ENCODE data around the gene ROR2. TPM values are rescaled to one million over a fixed set of nuclear protein-coding genes. Genes with fewer than 3 reads are reported as not detected.

The ROR2 gene
- total RNA-seq, 4 donors from 2014 or later, result 4.2 to 23.2 (median 11.2) TPM

DNA sequence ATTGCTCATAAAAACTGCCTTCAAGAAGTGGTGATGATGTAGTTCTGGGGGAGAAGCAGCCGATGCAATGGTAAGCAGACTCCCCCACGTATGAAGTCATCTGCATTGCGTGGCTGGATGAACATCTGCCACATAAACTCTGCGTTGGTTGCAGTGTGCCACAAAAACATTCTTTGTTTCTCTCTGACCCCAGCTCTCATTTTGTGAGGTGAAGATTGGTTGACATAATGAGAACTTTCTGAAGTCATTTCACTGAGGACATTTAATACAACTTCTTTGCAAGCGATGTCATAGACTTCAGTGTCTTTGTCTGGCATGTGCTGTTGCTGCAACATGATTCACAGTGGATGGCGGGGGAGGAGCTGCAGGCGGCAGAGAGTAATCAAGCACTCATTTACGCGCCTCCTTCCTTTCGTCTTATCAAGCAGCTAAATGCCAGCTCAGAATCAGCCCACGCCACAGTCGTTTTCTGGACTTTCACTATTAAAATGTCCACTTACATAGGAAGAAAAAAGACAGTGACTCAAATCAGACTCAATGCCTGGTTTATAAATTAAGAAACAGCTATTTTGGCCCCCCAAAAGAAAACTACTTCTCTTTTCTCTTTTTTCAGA is 434.8 kb downstream of the ROR2 start:
- H3K9me3 ChIP-seq, result no peaks in the 10 kb centered on the region
- DNase-seq, result no peak
- H3K4me3 ChIP-seq, result peak overlapping the region in 1 of 4 donors; percentile 16
- no peak overlapping the region for H3K27ac ChIP-seq
- intact Hi-C loops (cut with DNase I; ENCODE audit: low total_unique reads), result no loop called here
- in situ Hi-C loops (cut with MboI; ENCODE audit: low pct_ligation_motif_present in 1 of 4, low pct_unique_long_range_greater_than_20kb in 1 of 4, low sequenced_read_pairs in 3 of 4), result no loop called here
- no peaks in the 10 kb centered on the region for H3K36me3 ChIP-seq
- no peaks in the 10 kb centered on the region for H3K4me1 ChIP-seq
- no peak for TF ChIP-seq EP300 (IDR thresholded peaks at IDR 0.05; ENCODE audit: low read depth)
- TF ChIP-seq, protein P1, sequence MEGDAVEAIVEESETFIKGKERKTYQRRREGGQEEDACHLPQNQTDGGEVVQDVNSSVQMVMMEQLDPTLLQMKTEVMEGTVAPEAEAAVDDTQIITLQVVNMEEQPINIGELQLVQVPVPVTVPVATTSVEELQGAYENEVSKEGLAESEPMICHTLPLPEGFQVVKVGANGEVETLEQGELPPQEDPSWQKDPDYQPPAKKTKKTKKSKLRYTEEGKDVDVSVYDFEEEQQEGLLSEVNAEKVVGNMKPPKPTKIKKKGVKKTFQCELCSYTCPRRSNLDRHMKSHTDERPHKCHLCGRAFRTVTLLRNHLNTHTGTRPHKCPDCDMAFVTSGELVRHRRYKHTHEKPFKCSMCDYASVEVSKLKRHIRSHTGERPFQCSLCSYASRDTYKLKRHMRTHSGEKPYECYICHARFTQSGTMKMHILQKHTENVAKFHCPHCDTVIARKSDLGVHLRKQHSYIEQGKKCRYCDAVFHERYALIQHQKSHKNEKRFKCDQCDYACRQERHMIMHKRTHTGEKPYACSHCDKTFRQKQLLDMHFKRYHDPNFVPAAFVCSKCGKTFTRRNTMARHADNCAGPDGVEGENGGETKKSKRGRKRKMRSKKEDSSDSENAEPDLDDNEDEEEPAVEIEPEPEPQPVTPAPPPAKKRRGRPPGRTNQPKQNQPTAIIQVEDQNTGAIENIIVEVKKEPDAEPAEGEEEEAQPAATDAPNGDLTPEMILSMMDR (IDR thresholded peaks at IDR 0.05), result no peak
- no peaks in the 10 kb centered on the region for H3K27me3 ChIP-seq
- 41 to 44% methylated on average over 6 to 12 of the region's 12 CpGs for WGBS, 2 donors (ENCODE audit: low coverage in 1 of 2)

Small RNA genes lying within 50 kb of the gene (small RNA-seq; reads per million reads assigned to genes)
- 0 reads per million in 4 donors for gene MIR3910-1

Other genes starting within 250 kb of the ROR2 start
- gene SPTLC1, start 165.2 kb upstream of the ROR2 start, total RNA-seq, result 100 to 1,000 TPM in 3 of 4 donors, 10 to 100 TPM in 1; 36.7 to 160 (median 112) TPM